GM21526 (cell line): ENCODE measurements around the gene CTCF.

Experiments used
- ATAC-seq: cut with Tn5 transposase; IDR thresholded peaks from one replicate; pipeline ENCODE4 v1.9.1; 2021; ENCODE audit warnings: moderate library complexity; ENCODE audit not compliant: unreplicated experiment, low FRiP score

Gene CTCF

GRCh38 chr16:67547423-67548264, 14.7 kb upstream of the CTCF start:
- no peak for ATAC-seq

GRCh38 chr16:67548265-67549126, 13.8 kb upstream of the CTCF start:
- no peak for ATAC-seq

- no peak for ATAC-seq
These were observed 13.1 kb upstream of the CTCF start for GRCh38 chr16:67549240-67549639.

- no peak for ATAC-seq
These were observed 12.4 kb upstream of the CTCF start for GRCh38 chr16:67549936-67550335.

GRCh38 chr16:67551091-67551490, 11.2 kb upstream of the CTCF start:
- no peak for ATAC-seq

GRCh38 chr16:67551972-67552371, 10.4 kb upstream of the CTCF start:
- ATAC-seq: no peak

GRCh38 chr16:67552476-67552875, 9.8 kb upstream of the CTCF start:
- ATAC-seq: no peak

- ATAC-seq: no peak
These were observed 6.5 kb upstream of the CTCF start for GRCh38 chr16:67555795-67556212.

GRCh38 chr16:67558859-67559258, 3.5 kb upstream of the CTCF start:
- ATAC-seq: no peak

- no peak for ATAC-seq
These were observed 1.4 kb upstream of the CTCF start for GRCh38 chr16:67560827-67561342.

GRCh38 chr16:67561501-67561823, 864 bp upstream of the CTCF start:
- ATAC-seq: no peak

GRCh38 chr16:67561824-67562525, 351 bp upstream of the CTCF start:
- peak; percentile 73 for ATAC-seq

- ATAC-seq: peak; percentile 18
These were observed 787 bp downstream of the CTCF start for GRCh38 chr16:67562918-67563707.

- no peak for ATAC-seq
These were observed 1.6 kb downstream of the CTCF start for GRCh38 chr16:67563708-67564468.

GRCh38 chr16:67565470-67566100, 3.3 kb downstream of the CTCF start:
- ATAC-seq: no peak

GRCh38 chr16:67571464-67571863, 9.1 kb downstream of the CTCF start:
- no peak for ATAC-seq

GRCh38 chr16:67571981-67572431, 9.7 kb downstream of the CTCF start:
- ATAC-seq: no peak

GRCh38 chr16:67579686-67580085, 17.4 kb downstream of the CTCF start:
- ATAC-seq: no peak

- ATAC-seq: no peak
These were observed 17.9 kb downstream of the CTCF start for GRCh38 chr16:67580202-67580601.
